GM19025 (cell line): ENCODE results near the gene FAM180A.

Source experiments
- ATAC-seq: cut with Tn5 transposase; IDR thresholded peaks from one replicate; pipeline ENCODE4 v1.9.1; 2021; ENCODE audit warnings: mild to moderate bottlenecking, low read depth, moderate library complexity; ENCODE audit not compliant: unreplicated experiment

FAM180A gene

GRCh38 chr7:135685306-135686084, 63.1 kb downstream of the FAM180A start:
- no peak for ATAC-seq

GRCh38 chr7:135684699-135685098, 63.9 kb downstream of the FAM180A start:
- no peak for ATAC-seq

- no peak for ATAC-seq
Measured at GRCh38 chr7:135684136-135684535, 64.5 kb downstream of the FAM180A start.

GRCh38 chr7:135683609-135684008, 65.0 kb downstream of the FAM180A start:
- no peak for ATAC-seq

GRCh38 chr7:135682191-135682590, 66.4 kb downstream of the FAM180A start:
- no peak for ATAC-seq

- no peak for ATAC-seq
Measured at GRCh38 chr7:135681762-135682161, 66.9 kb downstream of the FAM180A start.
